ENCODE data around the gene HIC2. TPM values are rescaled to one million over a fixed set of nuclear protein-coding genes. Genes with fewer than 3 reads are reported as not detected.
A peak's percentile ranks its signal among the peaks of the same experiment; 100 is the strongest.
"Not testable (repeated sequence)": the region's sequence is repeated elsewhere in the genome, so short reads cannot be mapped to it uniquely, and the experiment has no call there.

Gene HIC2
- total RNA-seq (10 to 100 TPM in 1 of 2 experiments, 1 to 10 TPM in 1; 8.9 to 10.6 TPM), polyA plus RNA-seq (under 1 TPM; 0.21 to 0.91 TPM)

DNA sequence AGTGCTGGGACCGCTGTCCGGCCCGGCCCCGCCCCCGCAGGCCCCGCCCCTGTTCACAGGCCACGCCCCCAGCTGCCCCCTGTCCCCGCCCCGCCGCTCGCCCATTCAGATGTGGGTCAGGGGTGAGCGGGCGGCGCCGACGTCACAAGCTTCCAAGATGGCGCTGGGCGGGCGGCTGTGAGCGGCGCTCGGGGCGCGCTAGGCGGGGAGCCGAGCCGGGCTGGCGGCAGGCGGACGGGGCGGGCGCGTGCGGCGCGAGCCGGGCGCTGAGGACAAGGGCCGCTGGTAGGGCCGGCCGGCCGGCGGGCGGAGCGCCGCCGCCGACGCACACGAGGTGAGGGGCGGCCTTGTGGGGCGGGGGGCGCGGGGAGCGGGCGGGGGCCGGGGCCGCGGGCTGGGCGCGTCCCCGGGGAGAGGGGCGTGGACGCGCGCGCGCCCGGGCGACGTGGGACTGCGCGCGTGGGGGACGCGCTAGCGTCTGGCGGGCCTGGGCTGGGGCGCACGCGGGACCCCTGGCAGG is at the start of gene HIC2:
Gene HIC2, plus strand, starts transcription at position 145 of the 520 bp plus-strand sequence. CDS start 25,461 bp downstream, outside the sequence.
- peak; percentile 21 to 50 (median 42) for DNase-seq
- H3K4me1 Mint-ChIP-seq; H3K27me3 ChIP-seq (ENCODE audit: insufficient read depth, low read length); H3K4me1 ChIP-seq (ENCODE audit: insufficient read depth, low read length); H3K27ac ChIP-seq (ENCODE audit: low read depth, low read length); CTCF ChIA-PET (ENCODE audit: partially characterized antibody); H3K4me3 ChIP-seq (ENCODE audit: low read length in 2 of 2); H3K36me3 Mint-ChIP-seq; POLR2A ChIA-PET (ENCODE audit: partially characterized antibody); intact Hi-C loops (cut with micrococcal nuclease); H3K36me3 ChIP-seq (ENCODE audit: insufficient read depth, low read length); H3K9me3 Mint-ChIP-seq; H3K27ac Mint-ChIP-seq; H3K9me3 ChIP-seq (ENCODE audit: control insufficient read depth in 1 of 2, low read length in 2 of 2); H3K27me3 Mint-ChIP-seq: not testable (repeated sequence)
- H3K4me3 Mint-ChIP-seq = peak within 1 kb of the TSS in 5 of 8 donors; percentile 36 to 67 (median 55)

GRCh38 chr22:21368603-21369310 is 48.4 kb upstream of the HIC2 start:
- H3K27ac Mint-ChIP-seq; H3K27me3 Mint-ChIP-seq; H3K27ac ChIP-seq (ENCODE audit: low read depth, low read length); DNase-seq; H3K4me3 Mint-ChIP-seq; H3K9me3 Mint-ChIP-seq; H3K4me3 ChIP-seq (ENCODE audit: low read length in 2 of 2); H3K9me3 ChIP-seq (ENCODE audit: control insufficient read depth in 1 of 2, low read length in 2 of 2); H3K4me1 Mint-ChIP-seq; H3K4me1 ChIP-seq (ENCODE audit: insufficient read depth, low read length); H3K27me3 ChIP-seq (ENCODE audit: insufficient read depth, low read length); intact Hi-C loops (cut with micrococcal nuclease); H3K36me3 ChIP-seq (ENCODE audit: insufficient read depth, low read length); CTCF ChIA-PET (ENCODE audit: partially characterized antibody); POLR2A ChIA-PET (ENCODE audit: partially characterized antibody); H3K36me3 Mint-ChIP-seq: not testable (repeated sequence)

- H3K9me3 ChIP-seq (ENCODE audit: control insufficient read depth in 1 of 2, low read length in 2 of 2); H3K4me1 ChIP-seq (ENCODE audit: insufficient read depth, low read length); H3K36me3 Mint-ChIP-seq; H3K4me3 ChIP-seq (ENCODE audit: low read length in 2 of 2); DNase-seq; H3K27me3 ChIP-seq (ENCODE audit: insufficient read depth, low read length); POLR2A ChIA-PET (ENCODE audit: partially characterized antibody); H3K27ac ChIP-seq (ENCODE audit: low read depth, low read length); H3K27ac Mint-ChIP-seq; CTCF ChIA-PET (ENCODE audit: partially characterized antibody); H3K4me1 Mint-ChIP-seq; H3K9me3 Mint-ChIP-seq; intact Hi-C loops (cut with micrococcal nuclease); H3K27me3 Mint-ChIP-seq; H3K4me3 Mint-ChIP-seq; H3K36me3 ChIP-seq (ENCODE audit: insufficient read depth, low read length): not testable (repeated sequence)
These were observed 41.3 kb upstream of the HIC2 start for GRCh38 chr22:21375880-21376279.

GRCh38 chr22:21383701-21384467 is 33.3 kb upstream of the HIC2 start, which contains the start of gene RIMBP3B:
RIMBP3B (plus strand) TSS chr22:21383751; CDS start chr22:21383859, 108 bp downstream.
- H3K9me3 ChIP-seq (ENCODE audit: control insufficient read depth in 1 of 2, low read length in 2 of 2); H3K4me1 ChIP-seq (ENCODE audit: insufficient read depth, low read length); H3K27ac Mint-ChIP-seq; H3K36me3 ChIP-seq (ENCODE audit: insufficient read depth, low read length); CTCF ChIA-PET (ENCODE audit: partially characterized antibody); H3K9me3 Mint-ChIP-seq; POLR2A ChIA-PET (ENCODE audit: partially characterized antibody); H3K36me3 Mint-ChIP-seq; H3K4me1 Mint-ChIP-seq; H3K4me3 Mint-ChIP-seq; H3K27me3 Mint-ChIP-seq; H3K27me3 ChIP-seq (ENCODE audit: insufficient read depth, low read length); intact Hi-C loops (cut with micrococcal nuclease); H3K4me3 ChIP-seq (ENCODE audit: low read length in 2 of 2); H3K27ac ChIP-seq (ENCODE audit: low read depth, low read length); DNase-seq: not testable (repeated sequence)

DNA sequence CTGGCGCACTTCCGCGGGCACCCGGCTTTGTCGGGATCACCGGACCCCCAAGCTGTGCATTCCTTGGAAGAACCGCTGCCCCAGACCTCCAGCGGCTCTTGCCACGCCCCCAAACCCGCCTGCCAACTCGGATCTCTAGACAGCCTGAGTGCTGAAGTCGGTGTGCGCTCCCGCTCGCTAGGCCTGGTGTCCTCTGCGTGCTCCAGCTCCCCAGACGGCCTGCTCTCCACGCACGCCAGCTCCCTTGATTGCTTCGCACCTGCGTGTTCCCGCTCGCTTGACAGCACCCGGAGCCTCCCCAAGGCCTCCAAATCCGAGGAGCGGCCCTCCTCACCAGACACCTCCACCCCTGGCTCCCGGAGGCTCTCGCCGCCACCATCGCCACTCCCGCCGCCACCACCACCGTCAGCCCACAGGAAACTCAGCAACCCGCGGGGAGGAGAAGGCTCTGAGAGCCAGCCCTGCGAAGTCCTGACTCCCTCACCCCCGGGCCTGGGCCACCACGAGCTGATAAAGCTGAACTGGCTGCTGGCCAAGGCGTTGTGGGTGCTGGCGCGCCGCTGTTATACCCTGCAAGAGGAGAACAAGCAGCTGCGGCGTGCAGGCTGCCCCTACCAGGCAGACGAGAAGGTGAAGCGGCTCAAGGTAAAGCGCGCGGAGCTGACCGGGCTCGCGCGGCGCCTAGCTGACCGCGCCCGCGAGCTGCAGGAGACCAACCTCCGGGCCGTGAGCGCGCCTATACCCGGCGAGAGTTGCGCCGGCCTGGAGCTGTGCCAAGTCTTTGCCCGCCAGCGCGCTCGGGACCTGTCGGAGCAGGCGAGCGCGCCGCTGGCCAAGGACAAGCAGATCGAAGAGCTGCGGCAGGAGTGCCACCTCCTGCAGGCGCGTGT is 32.5 kb upstream of the HIC2 start:
- H3K4me1 ChIP-seq (ENCODE audit: insufficient read depth, low read length); H3K9me3 Mint-ChIP-seq; H3K4me3 ChIP-seq (ENCODE audit: low read length in 2 of 2); H3K36me3 ChIP-seq (ENCODE audit: insufficient read depth, low read length); H3K27ac Mint-ChIP-seq; H3K27ac ChIP-seq (ENCODE audit: low read depth, low read length); DNase-seq; CTCF ChIA-PET (ENCODE audit: partially characterized antibody); H3K4me1 Mint-ChIP-seq; H3K36me3 Mint-ChIP-seq; H3K4me3 Mint-ChIP-seq; H3K27me3 Mint-ChIP-seq; H3K27me3 ChIP-seq (ENCODE audit: insufficient read depth, low read length); intact Hi-C loops (cut with micrococcal nuclease); H3K9me3 ChIP-seq (ENCODE audit: control insufficient read depth in 1 of 2, low read length in 2 of 2); POLR2A ChIA-PET (ENCODE audit: partially characterized antibody): not testable (repeated sequence)

- H3K36me3 Mint-ChIP-seq; CTCF ChIA-PET (ENCODE audit: partially characterized antibody); POLR2A ChIA-PET (ENCODE audit: partially characterized antibody); intact Hi-C loops (cut with micrococcal nuclease); H3K27me3 ChIP-seq (ENCODE audit: insufficient read depth, low read length); H3K36me3 ChIP-seq (ENCODE audit: insufficient read depth, low read length); H3K4me3 Mint-ChIP-seq; H3K4me1 ChIP-seq (ENCODE audit: insufficient read depth, low read length); H3K9me3 ChIP-seq (ENCODE audit: control insufficient read depth in 1 of 2, low read length in 2 of 2); H3K27ac ChIP-seq (ENCODE audit: low read depth, low read length); H3K27me3 Mint-ChIP-seq; H3K4me3 ChIP-seq (ENCODE audit: low read length in 2 of 2); H3K4me1 Mint-ChIP-seq; H3K27ac Mint-ChIP-seq; H3K9me3 Mint-ChIP-seq; DNase-seq: not testable (repeated sequence)
These were observed 27.7 kb upstream of the HIC2 start for GRCh38 chr22:21389480-21389879.

DNA sequence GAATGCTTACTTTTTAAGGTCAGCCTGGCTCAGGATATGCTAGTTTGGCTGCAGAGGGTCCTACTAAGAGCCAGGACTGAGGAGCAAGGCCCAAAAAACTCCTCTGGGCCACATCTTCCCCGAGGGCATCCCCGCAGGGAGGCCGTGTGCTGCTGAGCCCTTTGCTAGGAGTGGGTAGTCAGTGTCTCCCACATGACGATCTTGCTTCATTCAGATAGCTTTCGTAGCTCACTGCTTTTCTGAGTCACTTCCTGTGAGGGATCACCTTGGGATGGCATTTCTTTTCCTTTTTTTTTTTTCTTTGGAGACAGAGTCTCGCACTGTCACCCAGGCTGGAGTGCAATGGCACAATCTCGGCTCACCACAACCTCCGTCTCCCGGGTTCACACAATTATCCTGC is 27.2 kb upstream of the HIC2 start:
- H3K36me3 Mint-ChIP-seq; H3K4me1 Mint-ChIP-seq; CTCF ChIA-PET (ENCODE audit: partially characterized antibody); POLR2A ChIA-PET (ENCODE audit: partially characterized antibody); H3K4me3 ChIP-seq (ENCODE audit: low read length in 2 of 2); H3K9me3 ChIP-seq (ENCODE audit: control insufficient read depth in 1 of 2, low read length in 2 of 2); H3K27ac ChIP-seq (ENCODE audit: low read depth, low read length); intact Hi-C loops (cut with micrococcal nuclease); H3K36me3 ChIP-seq (ENCODE audit: insufficient read depth, low read length); H3K9me3 Mint-ChIP-seq; H3K4me3 Mint-ChIP-seq; H3K27me3 Mint-ChIP-seq; DNase-seq; H3K4me1 ChIP-seq (ENCODE audit: insufficient read depth, low read length); H3K27ac Mint-ChIP-seq; H3K27me3 ChIP-seq (ENCODE audit: insufficient read depth, low read length): not testable (repeated sequence)
